Smooth muscle cell (in vitro differentiated cells): ENCODE data around the gene LIMS2. TPM values are rescaled to one million over a fixed set of nuclear protein-coding genes. Genes with fewer than 3 reads are reported as not detected.

Experiments used
- DNase-seq: peaks from one replicate; lab custom pipeline; 2025; ENCODE audit not compliant: unreplicated experiment; lab: John Stamatoyannopoulos, UW
- H2AFZ ChIP-seq: fragments of 200-600 bp; sonication (generic); 2 replicates; pipeline ENCODE4 v1.6.0; 2016; ENCODE audit warnings: antibody characterized with exemption, low read depth, mild to moderate bottlenecking
- H3F3A ChIP-seq: fragments of 200-600 bp; sonication (generic); 2 replicates; pipeline ENCODE4 v1.6.0; 2017; ENCODE audit warnings: antibody characterized with exemption, low read depth
- H3K27ac ChIP-seq: fragments of 200-600 bp; sonication (generic); 2 replicates; pipeline ENCODE4 v1.5.1; 2016; ENCODE audit warnings: low read depth, mild to moderate bottlenecking
- H3K27me3 ChIP-seq: fragments of 200-600 bp; sonication (generic); 2 replicates; pipeline ENCODE4 v1.6.1; 2016; ENCODE audit warnings: low read depth, mild to moderate bottlenecking
- H3K36me3 ChIP-seq: fragments of 200-600 bp; sonication (generic); 2 replicates; pipeline ENCODE4 v1.5.1; 2016; ENCODE audit warnings: low read depth
- H3K4me1 ChIP-seq: fragments of 200-600 bp; sonication (generic); 2 replicates; pipeline ENCODE4 v1.5.1; 2016; ENCODE audit warnings: low read depth
- H3K4me2 ChIP-seq: fragments of 200-600 bp; sonication (generic); 2 replicates; pipeline ENCODE4 v1.6.0; 2016; ENCODE audit warnings: mild to moderate bottlenecking
- H3K4me3 ChIP-seq: fragments of 200-600 bp; sonication (generic); 2 replicates; pipeline ENCODE4 v1.5.1; 2016; ENCODE audit warnings: mild to moderate bottlenecking
- H3K79me2 ChIP-seq: fragments of 200-600 bp; sonication (generic); 2 replicates; pipeline ENCODE4 v1.6.0; 2016; ENCODE audit warnings: low read depth, mild to moderate bottlenecking
- H3K9ac ChIP-seq: fragments of 200-600 bp; sonication (generic); 2 replicates; pipeline ENCODE4 v1.6.0; 2016; ENCODE audit warnings: low read depth
- H3K9me3 ChIP-seq: fragments of 200-600 bp; sonication (generic); replicated peaks from 2 replicates; pipeline ENCODE4 v1.5.1; 2016; ENCODE audit warnings: low read depth
- H4K20me1 ChIP-seq: fragments of 200-600 bp; sonication (generic); 2 replicates; pipeline ENCODE4 v1.6.0; 2016; ENCODE audit warnings: low read depth
- WGBS: methylation state at CpG from one replicate; pipeline ENCODE4 v1.1.7; 2016; ENCODE audit warnings: low lambda C conversion rate; 5-methylcytosine and 5-hydroxymethylcytosine counted together
- polyA plus RNA-seq: library from polyadenylated mRNA; unstranded; fragments of >200 nt; fragmentation: Nextera tagmentation; extraction: Ambion mirVana; gene quantifications from 2 replicates; pipeline ENCODE4 v1.2.1, GENCODE V29; 2016
- total RNA-seq: library from RNA; depleted of rRNA; stranded (reverse); fragments of >200 nt; gene quantifications from 2 replicates; pipeline ENCODE4 v1.2.3, GENCODE V29; 2014
- TF ChIP-seq, protein P1 (sequence below): fragments of 200-600 bp; sonication (generic); IDR thresholded peaks from 2 replicates; pipeline ENCODE4 v1.5.1; 2017; ENCODE audit warnings: borderline replicate concordance, mild to moderate bottlenecking, antibody characterized with exemption; ENCODE audit not compliant: insufficient read depth, poor library complexity, severe bottlenecking

LIMS2 gene
- total and polyA plus RNA-seq, 2 experiments from 2014 or later = 8.4 to 22.3 TPM

GRCh38 chr2:127593228-127594115 lies 81.9 kb downstream of the LIMS2 start:
- H3K4me2 ChIP-seq = no peak overlapping the region
- no peak overlapping the region for H3K9ac ChIP-seq
- H3K36me3 ChIP-seq = no peaks in the 10 kb centered on the region
- H3K4me3 ChIP-seq = no peak overlapping the region
- DNase-seq = no peak
- H4K20me1 ChIP-seq = no peaks in the 10 kb centered on the region
- no peak overlapping the region for H2AFZ ChIP-seq
- TF ChIP-seq, protein P1, sequence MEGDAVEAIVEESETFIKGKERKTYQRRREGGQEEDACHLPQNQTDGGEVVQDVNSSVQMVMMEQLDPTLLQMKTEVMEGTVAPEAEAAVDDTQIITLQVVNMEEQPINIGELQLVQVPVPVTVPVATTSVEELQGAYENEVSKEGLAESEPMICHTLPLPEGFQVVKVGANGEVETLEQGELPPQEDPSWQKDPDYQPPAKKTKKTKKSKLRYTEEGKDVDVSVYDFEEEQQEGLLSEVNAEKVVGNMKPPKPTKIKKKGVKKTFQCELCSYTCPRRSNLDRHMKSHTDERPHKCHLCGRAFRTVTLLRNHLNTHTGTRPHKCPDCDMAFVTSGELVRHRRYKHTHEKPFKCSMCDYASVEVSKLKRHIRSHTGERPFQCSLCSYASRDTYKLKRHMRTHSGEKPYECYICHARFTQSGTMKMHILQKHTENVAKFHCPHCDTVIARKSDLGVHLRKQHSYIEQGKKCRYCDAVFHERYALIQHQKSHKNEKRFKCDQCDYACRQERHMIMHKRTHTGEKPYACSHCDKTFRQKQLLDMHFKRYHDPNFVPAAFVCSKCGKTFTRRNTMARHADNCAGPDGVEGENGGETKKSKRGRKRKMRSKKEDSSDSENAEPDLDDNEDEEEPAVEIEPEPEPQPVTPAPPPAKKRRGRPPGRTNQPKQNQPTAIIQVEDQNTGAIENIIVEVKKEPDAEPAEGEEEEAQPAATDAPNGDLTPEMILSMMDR = no peak
- no peak overlapping the region for H3K27ac ChIP-seq
- H3F3A ChIP-seq = no peaks in the 10 kb centered on the region
- H3K79me2 ChIP-seq = no peaks in the 10 kb centered on the region
- H3K4me1 ChIP-seq = no peaks in the 10 kb centered on the region
- H3K27me3 ChIP-seq = no peaks in the 10 kb centered on the region
- H3K9me3 ChIP-seq = no peaks in the 10 kb centered on the region
- 96% methylated on average over 14 of the region's 27 CpGs for WGBS

GRCh38 chr2:127592761-127593227 lies 82.5 kb downstream of the LIMS2 start:
- no peaks in the 10 kb centered on the region for H3K79me2 ChIP-seq
- no peaks in the 10 kb centered on the region for H3K27me3 ChIP-seq
- DNase-seq = no peak
- TF ChIP-seq, protein P1 = no peak
- no peak overlapping the region for H3K27ac ChIP-seq
- no peaks in the 10 kb centered on the region for H3K36me3 ChIP-seq
- H3K4me2 ChIP-seq = no peak overlapping the region
- H4K20me1 ChIP-seq = no peaks in the 10 kb centered on the region
- H3K9ac ChIP-seq = no peak overlapping the region
- no peaks in the 10 kb centered on the region for H3F3A ChIP-seq
- H3K4me1 ChIP-seq = no peaks in the 10 kb centered on the region
- no peak overlapping the region for H3K4me3 ChIP-seq
- no peak overlapping the region for H2AFZ ChIP-seq
- WGBS = 100% methylated on average over 7 of the region's 37 CpGs
- no peaks in the 10 kb centered on the region for H3K9me3 ChIP-seq

DNA sequence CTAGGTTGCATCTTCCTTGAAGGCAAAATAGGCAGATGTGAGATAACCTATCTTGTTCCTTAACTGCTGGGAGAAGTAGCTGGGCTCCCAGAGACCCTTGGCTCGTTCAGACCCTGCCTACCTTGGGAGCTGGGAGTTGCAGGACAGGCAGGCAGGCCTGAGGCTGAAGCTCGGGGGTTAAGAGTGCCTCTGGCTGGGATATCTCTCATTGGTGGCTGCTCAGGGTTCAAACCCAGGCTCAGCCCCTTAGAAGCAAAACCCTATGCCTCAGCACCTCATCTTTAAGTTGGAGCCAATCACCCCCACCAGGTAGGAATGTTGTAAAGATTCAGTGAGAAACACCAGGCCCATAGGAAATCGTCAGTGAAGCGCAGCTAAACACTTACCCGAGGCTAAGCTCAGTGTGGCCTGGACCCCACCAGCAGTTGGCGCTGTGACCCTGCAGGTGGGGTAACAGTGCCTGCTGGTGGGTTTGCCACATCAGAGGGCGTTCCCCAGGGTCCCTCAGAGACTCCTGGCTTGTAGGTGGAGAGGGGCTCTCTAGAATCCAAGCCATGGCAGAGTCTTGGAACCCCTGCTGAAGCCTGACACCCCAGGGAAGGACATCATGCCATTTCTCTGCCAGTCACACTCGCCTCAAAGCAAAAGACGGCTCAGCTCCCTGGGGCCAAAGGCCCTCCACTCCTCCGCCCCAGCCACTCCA lies 84.0 kb downstream of the LIMS2 start:
- no peaks in the 10 kb centered on the region for H3K79me2 ChIP-seq
- H3K27ac ChIP-seq = no peak overlapping the region
- H3K4me1 ChIP-seq = no peaks in the 10 kb centered on the region
- no peak overlapping the region for H3K4me2 ChIP-seq
- H2AFZ ChIP-seq = peak overlapping the region; percentile 5
- no peak overlapping the region for H3K4me3 ChIP-seq
- no peaks in the 10 kb centered on the region for H3K9me3 ChIP-seq
- DNase-seq = no peak
- H3K27me3 ChIP-seq = no peaks in the 10 kb centered on the region
- no peak overlapping the region for H3K9ac ChIP-seq
- H3F3A ChIP-seq = no peaks in the 10 kb centered on the region
- H3K36me3 ChIP-seq = no peaks in the 10 kb centered on the region
- H4K20me1 ChIP-seq = no peaks in the 10 kb centered on the region
- TF ChIP-seq, protein P1 = peak; percentile 78
- 52% methylated on average over 10 of the region's 10 CpGs for WGBS
